Mesendoderm (in vitro differentiated cells): ENCODE measurements around the gene DNAH10.

ENCODE experiments used
- DNase-seq: peaks from one replicate; pipeline ENCODE4 v3.0.0; 2013
- H2AK5ac ChIP-seq: 2 replicates; pipeline ENCODE4 v1.6.1; 2013; ENCODE audit warnings: low read length, inconsistent platforms
- H2BK120ac ChIP-seq: 2 replicates; pipeline ENCODE4 v1.6.1; 2013; ENCODE audit warnings: low read depth, mild to moderate bottlenecking, low read length, moderate library complexity, mixed read lengths
- H2BK15ac ChIP-seq: replicated peaks from 2 replicates; pipeline ENCODE4 v1.6.1; 2013; ENCODE audit warnings: low read depth, mild to moderate bottlenecking, moderate library complexity
- H2BK5ac ChIP-seq: 2 replicates; pipeline ENCODE4 v1.6.1; 2013; ENCODE audit warnings: low read length, inconsistent platforms
- H3K18ac ChIP-seq: 2 replicates; pipeline ENCODE4 v1.6.1; 2013; ENCODE audit warnings: mild to moderate bottlenecking, low read length, mixed read lengths
- H3K23ac ChIP-seq: one replicate; pipeline ENCODE4 v1.6.1; 2013; ENCODE audit warnings: low read length
- H3K27ac ChIP-seq: 2 replicates; pipeline ENCODE4 v1.5.1; 2013; ENCODE audit warnings: low read depth, mild to moderate bottlenecking, inconsistent platforms, low read length, moderate library complexity
- H3K27me3 ChIP-seq: 2 replicates; pipeline ENCODE4 v1.6.1; 2013; ENCODE audit warnings: low read length, control low read depth, mild to moderate bottlenecking, inconsistent platforms; ENCODE audit not compliant: insufficient read depth, poor library complexity
- H3K36me3 ChIP-seq: 2 replicates; pipeline ENCODE4 v1.6.1; 2013; ENCODE audit warnings: low read length, inconsistent platforms; ENCODE audit not compliant: control insufficient read depth, insufficient read depth
- H3K4ac ChIP-seq: one replicate; pipeline ENCODE4 v1.6.1; 2013; ENCODE audit warnings: low read depth, mild to moderate bottlenecking, low read length, moderate library complexity
- H3K4me1 ChIP-seq: 2 replicates; pipeline ENCODE4 v1.6.1; 2013; ENCODE audit warnings: low read depth, low read length, inconsistent platforms; ENCODE audit not compliant: control insufficient read depth
- H3K4me2 ChIP-seq: 2 replicates; pipeline ENCODE4 v1.6.1; 2013; ENCODE audit warnings: low read length
- H3K4me3 ChIP-seq: 2 replicates; pipeline ENCODE4 v1.5.1; 2013; ENCODE audit warnings: mild to moderate bottlenecking, low read length
- H3K56ac ChIP-seq: one replicate; pipeline ENCODE4 v1.6.1; 2013; ENCODE audit warnings: low read length
- H3K79me1 ChIP-seq: 2 replicates; pipeline ENCODE4 v1.6.1; 2013; ENCODE audit warnings: low read length, inconsistent platforms
- H3K79me2 ChIP-seq: 2 replicates; pipeline ENCODE4 v1.6.1; 2013; ENCODE audit warnings: mild to moderate bottlenecking, low read length; ENCODE audit not compliant: control insufficient read depth, insufficient read depth
- H3K9ac ChIP-seq: 2 replicates; pipeline ENCODE4 v1.6.1; 2013; ENCODE audit warnings: low read length, inconsistent platforms
- H4K5ac ChIP-seq: one replicate; pipeline ENCODE4 v1.6.1; 2013; ENCODE audit warnings: low read length
- H4K8ac ChIP-seq: one replicate; pipeline ENCODE4 v1.6.1; 2013; ENCODE audit warnings: low read depth, mild to moderate bottlenecking, control low read depth, low read length, moderate library complexity
- WGBS: extraction: QIAGEN DNeasy Blood & Tissue Kit; methylation state at CpG from one replicate; pipeline ENCODE4 v1.1.7; 2013; ENCODE audit warnings: low lambda C conversion rate, missing lambda C conversion rate; ENCODE audit not compliant: insufficient coverage; ENCODE audit errors: extremely low coverage; 5-methylcytosine and 5-hydroxymethylcytosine counted together

The DNAH10 gene

GRCh38 chr12:123867141-123867540, 105.0 kb downstream of the DNAH10 start:
- H3K23ac ChIP-seq, result no peak overlapping the region
- no peak overlapping the region for H3K4me2 ChIP-seq
- no peak overlapping the region for H2BK15ac ChIP-seq
- H3K9ac ChIP-seq, result no peak overlapping the region
- H2BK5ac ChIP-seq, result no peak overlapping the region
- H3K79me1 ChIP-seq, result no peaks in the 10 kb centered on the region
- H3K18ac ChIP-seq, result no peak overlapping the region
- H3K4ac ChIP-seq, result no peak overlapping the region
- H3K56ac ChIP-seq, result no peak overlapping the region
- WGBS, result no CpG with 5 or more reads among the region's 1 CpG
- H2AK5ac ChIP-seq, result no peak overlapping the region
- no peak overlapping the region for H3K27ac ChIP-seq
- no peaks in the 10 kb centered on the region for H3K36me3 ChIP-seq
- DNase-seq, result no peak
- no peaks in the 10 kb centered on the region for H3K4me1 ChIP-seq
- no peak overlapping the region for H4K5ac ChIP-seq
- no peak overlapping the region for H3K4me3 ChIP-seq
- H4K8ac ChIP-seq, result no peak overlapping the region
- H3K79me2 ChIP-seq, result no peaks in the 10 kb centered on the region
- no peaks in the 10 kb centered on the region for H3K27me3 ChIP-seq
- no peak overlapping the region for H2BK120ac ChIP-seq

DNA sequence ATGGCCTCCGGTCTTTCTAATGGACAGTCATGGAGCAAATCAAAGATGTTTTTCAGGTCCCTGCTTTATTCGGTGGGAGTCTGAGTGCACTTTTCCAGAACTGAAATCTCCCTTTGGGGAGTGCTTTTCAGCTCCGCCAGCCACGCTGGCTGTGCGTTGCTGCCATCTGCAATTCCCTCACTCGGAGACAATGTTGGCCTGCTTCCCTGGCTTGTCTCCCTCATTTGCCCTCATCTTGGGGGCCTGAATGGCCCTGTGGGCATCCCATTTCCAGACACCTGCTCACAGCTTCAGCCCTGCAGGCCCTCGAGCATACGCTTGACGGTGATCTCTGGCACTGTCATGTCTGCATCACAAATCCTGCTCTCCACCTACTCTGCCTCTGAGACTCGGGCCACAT, 106.7 kb downstream of the DNAH10 start:
- no CpG with 5 or more reads among the region's 10 CpGs for WGBS
- Histone ChIP-seq H2BK5ac (no peak overlapping the region), H3K27me3 (no peaks in the 10 kb centered on the region)

DNA sequence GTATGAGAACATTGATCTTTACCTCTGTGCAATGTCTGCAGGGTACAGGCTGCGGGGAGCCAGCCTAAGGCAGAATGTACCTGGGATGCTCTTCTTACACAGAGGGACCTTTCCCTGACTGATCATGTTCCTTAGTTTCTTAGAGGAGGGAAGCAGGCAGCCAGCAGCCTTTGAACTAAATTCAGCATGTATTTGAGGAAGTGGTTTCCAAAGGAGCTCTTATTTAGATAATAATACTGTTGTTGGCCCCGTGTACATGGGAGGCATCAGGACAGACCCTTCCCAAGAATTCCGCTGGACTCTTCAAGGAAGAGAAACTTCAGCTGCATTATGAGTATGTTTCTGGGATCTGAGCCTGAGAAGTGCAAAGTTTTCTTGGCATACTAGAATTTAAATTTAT, 111.7 kb downstream of the DNAH10 start:
- H3K18ac ChIP-seq, result no peak overlapping the region
- H3K9ac ChIP-seq, result no peak overlapping the region
- no peak overlapping the region for H2BK15ac ChIP-seq
- H3K4me3 ChIP-seq, result no peak overlapping the region
- H4K5ac ChIP-seq, result no peak overlapping the region
- no peaks in the 10 kb centered on the region for H3K79me2 ChIP-seq
- no peak overlapping the region for H3K56ac ChIP-seq
- no CpG with 5 or more reads among the region's 3 CpGs for WGBS
- no peaks in the 10 kb centered on the region for H3K79me1 ChIP-seq
- H3K27me3 ChIP-seq, result no peaks in the 10 kb centered on the region
- no peaks in the 10 kb centered on the region for H3K4me1 ChIP-seq
- H3K36me3 ChIP-seq, result no peaks in the 10 kb centered on the region
- H2AK5ac ChIP-seq, result no peak overlapping the region
- H3K4me2 ChIP-seq, result no peak overlapping the region
- H3K27ac ChIP-seq, result no peak overlapping the region
- DNase-seq, result no peak
- no peak overlapping the region for H3K23ac ChIP-seq
- no peak overlapping the region for H2BK5ac ChIP-seq
- H2BK120ac ChIP-seq, result no peak overlapping the region
- H3K4ac ChIP-seq, result no peak overlapping the region
- H4K8ac ChIP-seq, result no peak overlapping the region

More for the DNA sequence above, 106.7 kb downstream of the DNAH10 start:
- H3K18ac ChIP-seq, result no peak overlapping the region
- H2BK15ac ChIP-seq, result no peak overlapping the region
- H3K27ac ChIP-seq, result no peak overlapping the region
- no peak overlapping the region for H3K9ac ChIP-seq
- H3K4me3 ChIP-seq, result no peak overlapping the region
- H4K5ac ChIP-seq, result no peak overlapping the region
- no peaks in the 10 kb centered on the region for H3K79me1 ChIP-seq
- no peak overlapping the region for H2BK120ac ChIP-seq
- H4K8ac ChIP-seq, result no peak overlapping the region
- no peak overlapping the region for H3K4ac ChIP-seq
- no peaks in the 10 kb centered on the region for H3K4me1 ChIP-seq
- no peak overlapping the region for H3K23ac ChIP-seq
- no peaks in the 10 kb centered on the region for H3K36me3 ChIP-seq
- H2AK5ac ChIP-seq, result no peak overlapping the region
- no peak overlapping the region for H3K4me2 ChIP-seq
- H3K56ac ChIP-seq, result no peak overlapping the region
- H3K79me2 ChIP-seq, result no peaks in the 10 kb centered on the region
- no peak for DNase-seq

GRCh38 chr12:123877968-123878367, 115.9 kb downstream of the DNAH10 start:
- no peaks in the 10 kb centered on the region for H3K27me3 ChIP-seq
- H3K4me3 ChIP-seq, result no peak overlapping the region
- no peak overlapping the region for H4K8ac ChIP-seq
- no peak overlapping the region for H3K56ac ChIP-seq
- H2AK5ac ChIP-seq, result no peak overlapping the region
- no peaks in the 10 kb centered on the region for H3K79me2 ChIP-seq
- no peak overlapping the region for H3K23ac ChIP-seq
- no peak overlapping the region for H3K4ac ChIP-seq
- no peak overlapping the region for H2BK15ac ChIP-seq
- no CpG with 5 or more reads among the region's 6 CpGs for WGBS
- H3K4me1 ChIP-seq, result no peaks in the 10 kb centered on the region
- H3K27ac ChIP-seq, result no peak overlapping the region
- H2BK5ac ChIP-seq, result no peak overlapping the region
- H3K18ac ChIP-seq, result no peak overlapping the region
- H2BK120ac ChIP-seq, result no peak overlapping the region
- H3K36me3 ChIP-seq, result no peaks in the 10 kb centered on the region
- no peak overlapping the region for H3K4me2 ChIP-seq
- H3K9ac ChIP-seq, result no peak overlapping the region
- H3K79me1 ChIP-seq, result no peaks in the 10 kb centered on the region
- no peak overlapping the region for H4K5ac ChIP-seq
- no peak for DNase-seq

- no peak overlapping the region for H2BK15ac ChIP-seq
- no peak overlapping the region for H3K56ac ChIP-seq
- no peak overlapping the region for H3K9ac ChIP-seq
- H3K4me3 ChIP-seq, result no peak overlapping the region
- H2BK5ac ChIP-seq, result no peak overlapping the region
- no peaks in the 10 kb centered on the region for H3K4me1 ChIP-seq
- H3K36me3 ChIP-seq, result no peaks in the 10 kb centered on the region
- H3K79me2 ChIP-seq, result no peaks in the 10 kb centered on the region
- no peaks in the 10 kb centered on the region for H3K79me1 ChIP-seq
- H3K27me3 ChIP-seq, result no peaks in the 10 kb centered on the region
- no peak overlapping the region for H3K27ac ChIP-seq
- no peak overlapping the region for H3K18ac ChIP-seq
- no peak overlapping the region for H2BK120ac ChIP-seq
- WGBS, result 100% methylated on average over 3 of the region's 11 CpGs
- no peak overlapping the region for H2AK5ac ChIP-seq
- H3K4me2 ChIP-seq, result no peak overlapping the region
- no peak overlapping the region for H3K4ac ChIP-seq
- H3K23ac ChIP-seq, result no peak overlapping the region
- no peak for DNase-seq
- no peak overlapping the region for H4K8ac ChIP-seq
- no peak overlapping the region for H4K5ac ChIP-seq
These were observed 117.0 kb downstream of the DNAH10 start for GRCh38 chr12:123879101-123879500.

DNA sequence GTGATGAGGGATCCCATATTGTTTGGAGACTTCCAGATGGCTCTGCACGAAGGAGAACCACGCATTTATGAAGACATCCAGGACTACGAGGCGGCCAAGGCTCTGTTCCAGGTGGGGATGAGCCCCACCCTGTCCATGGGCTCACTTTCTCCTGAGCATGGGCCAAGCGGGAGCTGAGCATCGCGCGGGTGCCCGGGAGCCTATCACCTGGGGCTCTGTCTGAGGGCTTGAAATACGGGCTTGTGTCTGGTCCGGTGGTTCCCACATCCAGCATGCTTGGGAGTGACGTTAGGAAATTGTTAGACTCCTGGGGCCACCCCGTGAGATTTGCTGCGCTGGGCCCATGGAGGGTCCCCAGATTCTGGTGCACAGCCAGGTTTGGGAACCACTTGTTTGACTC, 117.6 kb downstream of the DNAH10 start:
- H4K5ac ChIP-seq, result no peak overlapping the region
- H3K4me3 ChIP-seq, result no peak overlapping the region
- DNase-seq, result no peak
- H2BK5ac ChIP-seq, result no peak overlapping the region
- no peak overlapping the region for H4K8ac ChIP-seq
- no peaks in the 10 kb centered on the region for H3K79me1 ChIP-seq
- H3K18ac ChIP-seq, result no peak overlapping the region
- H3K4me1 ChIP-seq, result no peaks in the 10 kb centered on the region
- no peaks in the 10 kb centered on the region for H3K36me3 ChIP-seq
- H3K79me2 ChIP-seq, result no peaks in the 10 kb centered on the region
- no peak overlapping the region for H3K4ac ChIP-seq
- no peak overlapping the region for H2AK5ac ChIP-seq
- no peak overlapping the region for H3K23ac ChIP-seq
- no peak overlapping the region for H2BK15ac ChIP-seq
- no peak overlapping the region for H3K9ac ChIP-seq
- no peak overlapping the region for H3K56ac ChIP-seq
- H3K27me3 ChIP-seq, result no peaks in the 10 kb centered on the region
- no CpG with 5 or more reads among the region's 14 CpGs for WGBS
- H3K27ac ChIP-seq, result no peak overlapping the region
- H3K4me2 ChIP-seq, result no peak overlapping the region
- H2BK120ac ChIP-seq, result no peak overlapping the region
